GM12878 (cell line): ENCODE data around the gene GSC2. TPM values are rescaled to one million over a fixed set of nuclear protein-coding genes. Genes with fewer than 3 reads are reported as not detected.
A peak's percentile ranks its signal among the peaks of the same experiment; 100 is the strongest.

Experiments
- ATAC-seq: fragments of 200-7000 bp; cut with Tn5 transposase; 3 replicates; pipeline ENCODE4 v1.9.1; 2020; ENCODE audit warnings: mild to moderate bottlenecking, moderate library complexity
- BruUV-seq: library from RNA; stranded (reverse); fragments of 400-500 nt; replicated peaks from 2 replicates; lab custom pipeline; 2021; lab: Mats Ljungman, UMichigan
- CTCF ChIA-PET: fragments of 300-600 bp; sonication (Branson Sonifier 250); formaldehyde crosslinking; extraction: SDS; loops from one replicate; lab custom pipeline; 2021; ENCODE audit warnings: inconsistent platforms; lab: Yijun Ruan, JAX
- POLR2A ChIA-PET: fragments of 350-600 bp; formaldehyde crosslinking; extraction: SDS; loops from one replicate; lab custom pipeline; 2021; ENCODE audit warnings: inconsistent platforms; lab: Charles Lee
- RAD21 ChIA-PET: fragments of 300-600 bp; sonication (Branson Sonifier 250); formaldehyde crosslinking; loops from one replicate; lab custom pipeline; 2023; ENCODE audit warnings: antibody characterized with exemption; ENCODE audit not compliant: unreplicated experiment; lab: Charles Lee
- SMC1A ChIA-PET: fragments of 300-600 bp; sonication (Branson Sonifier 250); formaldehyde crosslinking; loops from one replicate; lab custom pipeline; 2023; ENCODE audit not compliant: unreplicated experiment, uncharacterized antibody; lab: Charles Lee
- DNase-seq: peaks from one replicate; pipeline ENCODE4 v3.0.0-alpha.2; 2011; ENCODE audit warnings: low read depth, low spot score
- FAIRE-seq: peaks from 3 replicates; lab custom pipeline; 2011; peaks lifted over from hg19 to GRCh38; lab: Jason Lieb, UNC
- H2AFZ ChIP-seq: 2 replicates; pipeline ENCODE4 v1.6.0; 2011; ENCODE audit warnings: low read depth, low read length, control low read depth; ENCODE audit not compliant: control insufficient read depth
- H3K27ac ChIP-seq: 2 replicates; pipeline ENCODE4 v1.5.1; 2011; ENCODE audit warnings: control low read depth; ENCODE audit not compliant: control insufficient read depth, insufficient read depth
- H3K27me3 ChIP-seq, 2 experiments: replicated peaks in 1 of 2; 2 replicates each; pipeline versions ENCODE4 v1.6.0 to v1.6.1; 2011; ENCODE audit warnings: low read length in 1 of 2; ENCODE audit not compliant: control insufficient read depth in 2 of 2, insufficient read depth in 2 of 2
- H3K36me3 ChIP-seq, 2 experiments: 2 replicates each; pipeline ENCODE4 v1.5.1; 2011; ENCODE audit warnings: low read length in 1 of 2; ENCODE audit not compliant: control insufficient read depth in 2 of 2, insufficient read depth in 2 of 2
- H3K4me1 ChIP-seq: 2 replicates; pipeline ENCODE4 v1.6.1; 2011; ENCODE audit warnings: mild to moderate bottlenecking, low read length, moderate library complexity, mixed read lengths; ENCODE audit not compliant: control insufficient read depth, insufficient read depth
- H3K4me2 ChIP-seq: 2 replicates; pipeline ENCODE4 v1.6.0; 2011; ENCODE audit warnings: control low read depth; ENCODE audit not compliant: control insufficient read depth, insufficient read depth
- H3K4me3 ChIP-seq: fragments of 200-600 bp; sonication (generic); 2 replicates; pipeline ENCODE4 v1.5.1; 2016
- H3K79me2 ChIP-seq: 2 replicates; pipeline ENCODE4 v1.6.0; 2011; ENCODE audit warnings: low read length; ENCODE audit not compliant: control insufficient read depth, insufficient read depth
- H3K9ac ChIP-seq: 2 replicates; pipeline ENCODE4 v1.8.0; 2011; ENCODE audit warnings: low read length, control low read depth, mixed read lengths; ENCODE audit not compliant: control insufficient read depth, insufficient read depth
- H3K9me3 ChIP-seq: replicated peaks from 3 replicates; pipeline ENCODE4 v1.5.1; 2011; ENCODE audit warnings: mild to moderate bottlenecking, low read length; ENCODE audit not compliant: control insufficient read depth, insufficient read depth
- H4K20me1 ChIP-seq: 2 replicates; pipeline ENCODE4 v1.6.0; 2011; ENCODE audit not compliant: control insufficient read depth, insufficient read depth
- GABPA ChIP-seq: IDR thresholded peaks from 2 replicates; pipeline ENCODE4 v1.6.1; 2014; ENCODE audit warnings: antibody characterized with exemption, low read depth, mild to moderate bottlenecking, inconsistent platforms
- GATAD2B ChIP-seq: fragments of 450-650 bp; conservative IDR thresholded peaks from 2 replicates; pipeline ENCODE4 v1.6.1; 2017; ENCODE audit warnings: low read depth, mild to moderate bottlenecking, moderate library complexity
- IKZF2 ChIP-seq, 2 experiments: fragments of 450-650 bp; IDR thresholded peaks; 2 replicates each; pipeline ENCODE4 v1.6.1; 2017; ENCODE audit warnings: mild to moderate bottlenecking in 2 of 2, moderate library complexity in 2 of 2
- MXI1 ChIP-seq: fragments of 150-350 bp; IDR thresholded peaks from 2 replicates; pipeline ENCODE4 v1.6.1; 2011; ENCODE audit warnings: low read depth, mild to moderate bottlenecking, inconsistent platforms, low read length, improper control_type of control experiment
- POLR2A ChIP-seq: IDR thresholded peaks from 2 replicates; pipeline ENCODE4 v1.6.1; 2011; ENCODE audit warnings: low read depth, mild to moderate bottlenecking, low read length
- SREBF1 ChIP-seq: IDR thresholded peaks from 2 replicates; pipeline ENCODE4 v1.6.1; 2012; ENCODE audit warnings: mild to moderate bottlenecking, low read length
- WGBS: methylation state at CpG from one replicate; pipeline ENCODE4 v1.1.6; 2016; ENCODE audit warnings: low lambda C conversion rate; ENCODE audit not compliant: insufficient replicate concordance, insufficient coverage; ENCODE audit errors: missing lambda C conversion rate; 5-methylcytosine and 5-hydroxymethylcytosine counted together
- in situ Hi-C: fragments of 300-500 bp; cut with MboI; formaldehyde crosslinking; loops from 9 replicates; pipeline ENCODE4 v1.14.3; 2018; ENCODE audit warnings: mixed read lengths
- intact Hi-C: fragments of 100-400 bp; cut with micrococcal nuclease; formaldehyde crosslinking; loops from one replicate; pipeline ENCODE4 v1.14.2; 2022; ENCODE audit not compliant: unreplicated experiment
- polyA plus RNA-seq, 11 experiments: library from polyadenylated mRNA; depleted of rRNA in 4 of 11; unstranded in 6 of 11; stranded (reverse) in 5 of 11; fragments of >200 nt; fragmentation: Nextera tagmentation in 4 of 11; fragmentation: Illumina TruSeq in 1 of 11; extraction: Ambion mirVana in 4 of 11; extraction: Trizol in 1 of 11; gene quantifications; 1 replicate in 1 of 11; 2 replicates in 10 of 11; pipeline versions ENCODE4 v1.2.1 to v1.2.3, GENCODE V29; 2011 to 2016; ENCODE audit warnings: inconsistent platforms in 2 of 11, missing spikeins in 2 of 11, low read depth in 1 of 11
- total RNA-seq, 4 experiments: library from RNA; depleted of rRNA in 3 of 4; stranded (reverse); fragments of >200 nt in 3 of 4; fragmentation: Illumina TruSeq in 1 of 4; extraction: Trizol in 1 of 4; gene quantifications; 2 replicates each; pipeline versions ENCODE4 v1.2.1 to v1.2.3, GENCODE V29; 2013 to 2021
- TF ChIP-seq, protein P1 (sequence below): fragments of 450-650 bp; IDR thresholded peaks from 2 replicates; pipeline ENCODE4 v1.6.1; 2017; ENCODE audit warnings: mild to moderate bottlenecking, low read depth, inconsistent platforms; ENCODE audit not compliant: poor library complexity, severe bottlenecking
- TF ChIP-seq, protein P2 (sequence below): fragments of 450-650 bp; IDR thresholded peaks from 2 replicates; pipeline ENCODE4 v1.6.1; 2016; ENCODE audit warnings: mild to moderate bottlenecking
- TF ChIP-seq, protein P3 (sequence below): fragments of 450-650 bp; IDR thresholded peaks from 2 replicates; pipeline ENCODE4 v1.6.1; 2017; ENCODE audit warnings: mild to moderate bottlenecking, moderate library complexity
- TF ChIP-seq, protein P4 (sequence below): IDR thresholded peaks from 2 replicates; pipeline ENCODE4 v1.6.1; 2012; ENCODE audit warnings: mild to moderate bottlenecking, low read depth, low read length

The GSC2 gene
- total and polyA plus RNA-seq, 10 of the 15 experiments (the other 5 are each of a cell fraction or from before 2014, with no cell fraction given) = not detected

DNA sequence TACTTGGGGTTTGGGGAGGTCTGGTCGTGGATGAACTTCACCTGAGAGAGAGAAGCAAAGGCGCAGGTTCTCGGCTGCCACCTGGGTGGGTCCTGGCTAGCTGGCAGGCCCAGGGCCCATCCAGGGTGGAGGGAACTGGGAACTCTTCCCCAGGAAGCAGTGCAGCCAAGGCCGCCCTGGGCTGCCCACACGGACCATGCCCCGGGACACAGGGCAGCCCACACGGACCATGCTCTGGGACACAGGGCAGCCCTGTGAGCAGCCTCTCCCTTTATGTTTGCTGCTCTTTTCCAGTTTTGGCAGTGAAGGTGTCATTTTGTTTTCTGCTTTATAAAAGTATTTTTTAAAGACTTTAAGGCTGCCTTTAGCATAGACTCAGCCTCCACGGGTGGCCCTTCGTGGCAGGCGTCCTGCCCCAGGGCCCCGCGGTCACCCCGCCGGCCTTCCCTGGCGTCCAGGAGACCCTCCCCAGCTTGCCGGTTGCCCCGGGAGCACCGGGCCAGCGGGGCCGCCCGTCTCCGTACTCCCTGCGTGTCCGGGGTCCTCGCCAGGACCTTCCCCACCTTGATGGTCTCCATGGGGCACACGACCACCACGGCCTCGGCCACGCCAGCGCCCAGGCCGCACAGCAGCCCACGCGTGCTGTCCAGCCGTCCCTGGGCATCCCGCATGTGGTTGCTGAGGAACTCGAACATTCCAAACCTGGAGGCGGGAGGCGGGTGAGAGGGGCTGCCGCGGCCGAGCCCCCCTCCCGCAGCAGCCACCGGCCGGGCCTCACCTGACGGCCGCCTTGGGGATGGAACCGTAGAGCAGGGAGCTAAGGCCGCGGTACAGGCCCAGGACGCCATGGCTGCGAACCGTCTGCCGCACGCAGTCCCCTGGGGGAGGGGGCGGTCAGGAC, 27.3 kb upstream of the GSC2 start:
- Histone ChIP-seq H4K20me1 (no peaks in the 10 kb centered on the region), H3K27me3 (no peaks in the 10 kb centered on the region; a peak in 1 of 4 replicates), H3K9ac (peak overlapping the region; percentile 72), H2AFZ (peak overlapping the region; percentile 85), H3K79me2 (peaks cover 36% of the 10 kb centered on the region), H3K36me3 (peaks cover 0 to 1% of the 10 kb centered on the region in 2 experiments; a peak in 2 of 4 replicates), H3K4me3 (peak overlapping the region; percentile 76), H3K27ac (peak overlapping the region; percentile 74), H3K9me3 (no peaks in the 10 kb centered on the region), H3K4me1 (peaks cover 36% of the 10 kb centered on the region), H3K4me2 (peak overlapping the region; percentile 84)
- intact Hi-C loops (loop anchor here (2.0 to 5.0 kb wide), 4 partner anchors 33 to 453 kb away; partner anchors contain the start of genes C22orf39, ESS2, HIRA and MRPL40), in situ Hi-C loops (no loop called here)
- ChIA-PET POLR2A (interaction anchor here (1.1 kb wide), 1 partner anchor 270 kb away, joined by 3 read pairs; the partner anchor contains the start of gene C22orf39), CTCF (interaction anchor here (1.8 kb wide), 2 partner anchors 303 to 450 kb away, joined by 4 to 6 read pairs; partner anchors contain the start of gene CDC45), RAD21 (interaction anchor here (1.5 kb wide), 1 partner anchor 270 kb away, joined by 4 read pairs; the partner anchor contains the start of gene C22orf39), SMC1A (interaction anchor here (3.0 kb wide), 1 partner anchor 33 kb away, joined by 14 read pairs; the partner anchor contains the start of gene ESS2)
- no peak for FAIRE-seq
- no TSS peak for BruUV-seq
- WGBS = 33% methylated on average over 55 of the region's 55 CpGs
- no peak for DNase-seq
- ATAC-seq = no peak
- TF ChIP-seq GATAD2B (no peak), GABPA (no peak), MXI1 (no peak), POLR2A (peak; percentile 12; the same call in 1 of the 2 replicates), IKZF2 (IDR thresholded peaks at IDR 0.05) (no peak), SREBF1 (no peak)
- TF ChIP-seq, protein P1, sequence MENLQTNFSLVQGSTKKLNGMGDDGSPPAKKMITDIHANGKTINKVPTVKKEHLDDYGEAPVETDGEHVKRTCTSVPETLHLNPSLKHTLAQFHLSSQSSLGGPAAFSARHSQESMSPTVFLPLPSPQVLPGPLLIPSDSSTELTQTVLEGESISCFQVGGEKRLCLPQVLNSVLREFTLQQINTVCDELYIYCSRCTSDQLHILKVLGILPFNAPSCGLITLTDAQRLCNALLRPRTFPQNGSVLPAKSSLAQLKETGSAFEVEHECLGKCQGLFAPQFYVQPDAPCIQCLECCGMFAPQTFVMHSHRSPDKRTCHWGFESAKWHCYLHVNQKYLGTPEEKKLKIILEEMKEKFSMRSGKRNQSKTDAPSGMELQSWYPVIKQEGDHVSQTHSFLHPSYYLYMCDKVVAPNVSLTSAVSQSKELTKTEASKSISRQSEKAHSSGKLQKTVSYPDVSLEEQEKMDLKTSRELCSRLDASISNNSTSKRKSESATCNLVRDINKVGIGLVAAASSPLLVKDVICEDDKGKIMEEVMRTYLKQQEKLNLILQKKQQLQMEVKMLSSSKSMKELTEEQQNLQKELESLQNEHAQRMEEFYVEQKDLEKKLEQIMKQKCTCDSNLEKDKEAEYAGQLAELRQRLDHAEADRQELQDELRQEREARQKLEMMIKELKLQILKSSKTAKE = no peak
- TF ChIP-seq, protein P2, sequence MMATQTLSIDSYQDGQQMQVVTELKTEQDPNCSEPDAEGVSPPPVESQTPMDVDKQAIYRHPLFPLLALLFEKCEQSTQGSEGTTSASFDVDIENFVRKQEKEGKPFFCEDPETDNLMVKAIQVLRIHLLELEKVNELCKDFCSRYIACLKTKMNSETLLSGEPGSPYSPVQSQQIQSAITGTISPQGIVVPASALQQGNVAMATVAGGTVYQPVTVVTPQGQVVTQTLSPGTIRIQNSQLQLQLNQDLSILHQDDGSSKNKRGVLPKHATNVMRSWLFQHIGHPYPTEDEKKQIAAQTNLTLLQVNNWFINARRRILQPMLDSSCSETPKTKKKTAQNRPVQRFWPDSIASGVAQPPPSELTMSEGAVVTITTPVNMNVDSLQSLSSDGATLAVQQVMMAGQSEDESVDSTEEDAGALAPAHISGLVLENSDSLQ = 0 out of 2 replicates have a peak, but pooled peaks have one; percentile 2
- TF ChIP-seq, protein P3, sequence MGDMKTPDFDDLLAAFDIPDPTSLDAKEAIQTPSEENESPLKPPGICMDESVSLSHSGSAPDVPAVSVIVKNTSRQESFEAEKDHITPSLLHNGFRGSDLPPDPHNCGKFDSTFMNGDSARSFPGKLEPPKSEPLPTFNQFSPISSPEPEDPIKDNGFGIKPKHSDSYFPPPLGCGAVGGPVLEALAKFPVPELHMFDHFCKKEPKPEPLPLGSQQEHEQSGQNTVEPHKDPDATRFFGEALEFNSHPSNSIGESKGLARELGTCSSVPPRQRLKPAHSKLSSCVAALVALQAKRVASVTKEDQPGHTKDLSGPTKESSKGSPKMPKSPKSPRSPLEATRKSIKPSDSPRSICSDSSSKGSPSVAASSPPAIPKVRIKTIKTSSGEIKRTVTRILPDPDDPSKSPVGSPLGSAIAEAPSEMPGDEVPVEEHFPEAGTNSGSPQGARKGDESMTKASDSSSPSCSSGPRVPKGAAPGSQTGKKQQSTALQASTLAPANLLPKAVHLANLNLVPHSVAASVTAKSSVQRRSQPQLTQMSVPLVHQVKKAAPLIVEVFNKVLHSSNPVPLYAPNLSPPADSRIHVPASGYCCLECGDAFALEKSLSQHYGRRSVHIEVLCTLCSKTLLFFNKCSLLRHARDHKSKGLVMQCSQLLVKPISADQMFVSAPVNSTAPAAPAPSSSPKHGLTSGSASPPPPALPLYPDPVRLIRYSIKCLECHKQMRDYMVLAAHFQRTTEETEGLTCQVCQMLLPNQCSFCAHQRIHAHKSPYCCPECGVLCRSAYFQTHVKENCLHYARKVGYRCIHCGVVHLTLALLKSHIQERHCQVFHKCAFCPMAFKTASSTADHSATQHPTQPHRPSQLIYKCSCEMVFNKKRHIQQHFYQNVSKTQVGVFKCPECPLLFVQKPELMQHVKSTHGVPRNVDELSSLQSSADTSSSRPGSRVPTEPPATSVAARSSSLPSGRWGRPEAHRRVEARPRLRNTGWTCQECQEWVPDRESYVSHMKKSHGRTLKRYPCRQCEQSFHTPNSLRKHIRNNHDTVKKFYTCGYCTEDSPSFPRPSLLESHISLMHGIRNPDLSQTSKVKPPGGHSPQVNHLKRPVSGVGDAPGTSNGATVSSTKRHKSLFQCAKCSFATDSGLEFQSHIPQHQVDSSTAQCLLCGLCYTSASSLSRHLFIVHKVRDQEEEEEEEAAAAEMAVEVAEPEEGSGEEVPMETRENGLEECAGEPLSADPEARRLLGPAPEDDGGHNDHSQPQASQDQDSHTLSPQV = no peak
- TF ChIP-seq, protein P4, sequence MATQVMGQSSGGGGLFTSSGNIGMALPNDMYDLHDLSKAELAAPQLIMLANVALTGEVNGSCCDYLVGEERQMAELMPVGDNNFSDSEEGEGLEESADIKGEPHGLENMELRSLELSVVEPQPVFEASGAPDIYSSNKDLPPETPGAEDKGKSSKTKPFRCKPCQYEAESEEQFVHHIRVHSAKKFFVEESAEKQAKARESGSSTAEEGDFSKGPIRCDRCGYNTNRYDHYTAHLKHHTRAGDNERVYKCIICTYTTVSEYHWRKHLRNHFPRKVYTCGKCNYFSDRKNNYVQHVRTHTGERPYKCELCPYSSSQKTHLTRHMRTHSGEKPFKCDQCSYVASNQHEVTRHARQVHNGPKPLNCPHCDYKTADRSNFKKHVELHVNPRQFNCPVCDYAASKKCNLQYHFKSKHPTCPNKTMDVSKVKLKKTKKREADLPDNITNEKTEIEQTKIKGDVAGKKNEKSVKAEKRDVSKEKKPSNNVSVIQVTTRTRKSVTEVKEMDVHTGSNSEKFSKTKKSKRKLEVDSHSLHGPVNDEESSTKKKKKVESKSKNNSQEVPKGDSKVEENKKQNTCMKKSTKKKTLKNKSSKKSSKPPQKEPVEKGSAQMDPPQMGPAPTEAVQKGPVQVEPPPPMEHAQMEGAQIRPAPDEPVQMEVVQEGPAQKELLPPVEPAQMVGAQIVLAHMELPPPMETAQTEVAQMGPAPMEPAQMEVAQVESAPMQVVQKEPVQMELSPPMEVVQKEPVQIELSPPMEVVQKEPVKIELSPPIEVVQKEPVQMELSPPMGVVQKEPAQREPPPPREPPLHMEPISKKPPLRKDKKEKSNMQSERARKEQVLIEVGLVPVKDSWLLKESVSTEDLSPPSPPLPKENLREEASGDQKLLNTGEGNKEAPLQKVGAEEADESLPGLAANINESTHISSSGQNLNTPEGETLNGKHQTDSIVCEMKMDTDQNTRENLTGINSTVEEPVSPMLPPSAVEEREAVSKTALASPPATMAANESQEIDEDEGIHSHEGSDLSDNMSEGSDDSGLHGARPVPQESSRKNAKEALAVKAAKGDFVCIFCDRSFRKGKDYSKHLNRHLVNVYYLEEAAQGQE = no peak
